HFF-Myc (cell line): ENCODE data around the gene SCFD2.

ENCODE experiments used
- DNase-seq: peaks from one replicate; pipeline ENCODE4 v3.0.0-alpha.2; 2011; ENCODE audit warnings: low read depth; ENCODE audit errors: extremely low read depth
- H3K4me3 ChIP-seq: replicated peaks from 2 replicates; pipeline ENCODE4 v1.5.1; 2011; ENCODE audit warnings: low read depth, mild to moderate bottlenecking, control low read depth, low read length
- CTCF ChIP-seq: IDR thresholded peaks from 2 replicates; pipeline ENCODE4 v1.5.1; 2012; ENCODE audit warnings: mild to moderate bottlenecking, low read depth, low read length, control low read depth; ENCODE audit errors: missing control alignments

SCFD2 gene

DNA sequence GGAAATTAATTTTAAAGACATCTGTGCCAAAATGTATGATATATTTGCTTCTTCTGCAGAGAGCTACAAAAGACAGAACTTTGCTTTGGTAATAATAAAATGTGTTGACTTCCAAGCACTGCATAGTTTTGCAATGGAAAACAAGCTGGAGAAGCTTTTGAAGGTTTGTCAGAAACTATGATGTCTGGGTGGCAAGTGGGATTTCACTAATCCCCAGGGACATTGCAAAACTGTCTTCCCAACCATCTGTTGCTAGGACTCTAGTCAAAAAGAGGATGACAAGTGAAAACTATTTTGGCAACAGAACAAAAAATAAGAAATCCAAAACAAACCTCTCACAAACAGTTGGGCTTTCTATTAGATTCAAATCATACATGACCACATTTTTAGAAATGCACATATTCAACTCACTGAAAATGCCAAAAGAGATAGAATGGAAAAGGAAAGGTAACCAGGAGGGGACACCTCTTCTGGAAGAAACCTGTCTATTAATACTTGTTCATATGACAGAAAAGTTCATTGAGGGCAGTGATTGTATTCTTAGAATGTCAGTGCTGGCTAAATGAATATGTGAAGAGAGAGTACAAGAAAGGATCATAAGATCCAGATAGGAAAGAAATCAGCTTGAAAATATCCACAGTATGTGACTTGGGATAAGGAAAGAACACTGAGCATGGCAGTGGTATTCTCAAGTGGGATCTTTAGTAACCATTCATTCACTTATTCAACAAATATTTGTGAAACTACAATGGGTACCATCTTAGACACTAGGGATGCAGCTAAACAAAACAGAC lies 275.7 kb downstream of the SCFD2 start:
- DNase-seq, result no peak
- H3K4me3 ChIP-seq, result no peak overlapping the region
- TF ChIP-seq CTCF, result no peak

GRCh38 chr4:53088152-53088551 lies 277.7 kb downstream of the SCFD2 start:
- TF ChIP-seq CTCF, result no peak
- DNase-seq, result no peak
- no peak overlapping the region for H3K4me3 ChIP-seq

GRCh38 chr4:53076374-53076958 lies 289.4 kb downstream of the SCFD2 start:
- TF ChIP-seq CTCF, result no peak
- H3K4me3 ChIP-seq, result no peak overlapping the region
- DNase-seq, result peak; percentile 55

DNA sequence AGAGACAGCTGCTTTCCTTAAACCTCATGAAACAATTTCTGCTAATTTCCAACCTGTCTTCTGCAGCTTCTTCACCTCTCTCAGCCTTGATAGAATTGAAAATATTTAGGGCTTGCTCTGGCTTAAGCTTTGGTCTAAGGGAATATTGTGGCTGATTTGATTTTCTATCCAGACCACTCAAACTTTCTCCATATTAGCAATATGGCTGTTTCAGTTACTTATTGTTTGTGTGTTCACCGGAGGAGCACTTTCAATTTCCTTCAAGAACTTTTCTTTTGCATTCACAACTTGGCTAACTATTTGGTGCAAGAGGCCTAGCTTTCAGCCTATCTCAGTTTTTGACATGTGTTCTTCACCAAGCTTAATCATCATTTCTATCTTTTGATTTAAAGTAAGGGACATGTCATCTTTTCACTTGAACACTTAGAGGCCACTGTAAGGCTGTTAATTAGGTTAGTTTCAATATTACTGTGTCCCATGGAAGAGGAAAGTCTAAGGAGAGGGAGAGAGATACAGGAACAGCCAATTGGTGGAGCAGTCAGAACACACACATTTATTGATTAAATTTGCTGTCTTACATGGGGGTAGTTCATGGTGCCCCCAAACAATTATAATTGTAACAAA lies 290.6 kb downstream of the SCFD2 start:
- DNase-seq, result no peak
- no peak for TF ChIP-seq CTCF
- H3K4me3 ChIP-seq, result no peak overlapping the region

GRCh38 chr4:53068755-53069330 lies 297.0 kb downstream of the SCFD2 start:
- DNase-seq, result no peak
- no peak for TF ChIP-seq CTCF
- H3K4me3 ChIP-seq, result no peak overlapping the region

DNA sequence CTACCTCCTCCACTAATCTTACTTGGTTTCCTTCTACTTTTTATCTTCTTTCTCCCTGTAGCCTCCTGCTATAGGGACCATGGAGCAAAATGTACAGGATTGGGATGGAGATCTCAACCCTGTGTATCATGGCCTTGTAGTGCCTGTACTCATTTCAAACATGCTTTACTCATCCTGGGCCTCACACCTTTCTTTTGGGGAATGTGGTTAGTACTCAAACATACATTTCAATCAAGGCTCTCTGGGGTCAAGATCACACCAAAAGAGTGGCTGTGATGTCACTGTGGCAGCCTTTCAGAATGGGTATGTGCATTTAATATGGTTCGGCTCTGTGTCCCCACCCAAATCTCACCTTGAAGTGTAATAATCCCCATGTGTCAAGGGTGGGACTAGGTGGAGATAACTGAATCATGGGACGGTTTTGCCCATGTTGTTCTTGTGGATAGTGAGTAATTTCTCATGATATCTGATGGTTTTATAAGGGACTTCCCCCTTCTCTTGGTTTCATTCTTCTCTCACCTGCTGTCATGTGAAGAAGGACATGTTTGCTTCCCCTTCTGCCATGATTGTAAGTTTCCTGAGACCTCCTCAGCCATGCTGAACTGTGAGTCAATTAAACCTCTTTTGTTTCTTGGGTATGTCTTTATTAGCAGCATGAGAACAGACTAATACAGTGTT lies 298.6 kb downstream of the SCFD2 start:
- DNase-seq, result no peak
- H3K4me3 ChIP-seq, result no peak overlapping the region
- TF ChIP-seq CTCF, result no peak
